ENCODE results near the gene RPTOR. TPM values are rescaled to one million over a fixed set of nuclear protein-coding genes. Genes with fewer than 3 reads are reported as not detected.
A peak's percentile ranks its signal among the peaks of the same experiment; 100 is the strongest.

The RPTOR gene
- total RNA-seq, 1 experiment from 2014 or later = 46.2 TPM

DNA sequence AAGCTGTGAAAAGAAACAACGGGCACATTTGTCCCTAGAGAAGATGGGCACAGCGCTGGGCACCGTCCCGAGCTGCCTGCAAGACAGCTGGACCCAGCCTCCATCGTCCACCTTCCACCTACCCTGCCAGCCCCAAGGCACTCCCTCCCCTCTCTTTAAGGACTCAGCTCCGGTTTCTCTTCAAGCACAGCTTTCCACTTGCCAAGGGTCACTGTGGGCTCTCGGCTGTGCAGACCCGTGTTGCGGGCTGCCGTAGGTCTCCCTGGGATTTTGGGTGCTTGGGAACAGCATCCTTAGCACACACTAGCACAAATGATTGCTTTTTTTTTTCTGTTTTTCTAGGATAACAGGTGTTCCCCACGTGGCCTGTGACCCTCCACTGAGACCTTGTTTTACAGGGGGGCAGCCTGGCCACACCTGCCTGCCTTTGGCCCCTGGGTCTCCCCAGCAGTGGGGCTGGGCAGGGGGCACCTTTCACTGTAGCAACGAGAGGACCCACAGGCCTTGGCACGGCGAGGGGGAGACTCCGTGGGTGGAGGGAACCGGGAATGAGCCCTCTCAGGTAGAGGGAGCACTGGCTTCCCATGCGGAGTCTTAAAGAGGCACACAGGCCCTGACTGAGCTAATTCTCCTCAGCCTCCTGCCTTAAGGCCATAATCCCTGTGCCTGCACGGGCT lies 448.4 kb downstream of the RPTOR start:
- no peaks in the 10 kb centered on the region for H3F3A ChIP-seq (ENCODE audit: low read length, unreplicated experiment)
- H3K9me3 ChIP-seq (ENCODE audit: low read length) = no peaks in the 10 kb centered on the region
- H3K27me3 ChIP-seq (ENCODE audit: low read length) = no peaks in the 10 kb centered on the region
- DNase-seq (peak; percentile 31), ATAC-seq (0 out of 2 replicates have a peak, but pooled peaks have one; percentile 4)
- TF ChIP-seq EZH2 (IDR thresholded peaks at IDR 0.05; ENCODE audit: low read length, unreplicated experiment) (no peak), EZH2phosphoT487 (IDR thresholded peaks at IDR 0.05; ENCODE audit: borderline replicate concordance, low read length) (no peak), CTCF (conservative IDR thresholded peaks at IDR 0.05; ENCODE audit: low read depth, low read length) (no peak)
- peaks cover 7% of the 10 kb centered on the region; the same call in 1 of the 2 replicates for H3K36me3 ChIP-seq (ENCODE audit: low read depth, low read length)
- BruUV-seq (replicated peaks) = TSS peak; percentile 83
- peaks cover 16% of the 10 kb centered on the region for H3K79me2 ChIP-seq (ENCODE audit: low read length)
- H3K4me2 ChIP-seq (ENCODE audit: low read length) = peak overlapping the region; percentile 93
- H3K9me2 ChIP-seq (replicated peaks; ENCODE audit: low read length) = no peaks in the 10 kb centered on the region
- H4K20me1 ChIP-seq (ENCODE audit: low read length) = no peaks in the 10 kb centered on the region
- no peak overlapping the region for H2AFZ ChIP-seq (ENCODE audit: low read length)
- H3K4me3 ChIP-seq (ENCODE audit: low read length) = peak overlapping the region; percentile 93
- H3K27ac ChIP-seq (ENCODE audit: low read length) = no peak overlapping the region
- ChIA-PET POLR2A (ENCODE audit: unreplicated experiment) (no interaction called here), CTCF (no interaction called here)
- H3K4me1 ChIP-seq (ENCODE audit: insufficient read depth, low read length) = peaks cover 41% of the 10 kb centered on the region
- H3K9ac ChIP-seq (ENCODE audit: low read length) = peak overlapping the region; percentile 88; the same call in 1 of the 2 replicates
- intact Hi-C loops (cut with micrococcal nuclease) = no loop called here

- Histone ChIP-seq H3K79me2 (ENCODE audit: low read length) (peaks cover 16% of the 10 kb centered on the region), H3K9me3 (ENCODE audit: low read length) (no peaks in the 10 kb centered on the region), H3K9me2 (replicated peaks; ENCODE audit: low read length) (no peaks in the 10 kb centered on the region), H3K27me3 (ENCODE audit: low read length) (no peaks in the 10 kb centered on the region), H3K27ac (ENCODE audit: low read length) (no peak overlapping the region), H3K9ac (ENCODE audit: low read length) (no peak overlapping the region), H3K4me2 (ENCODE audit: low read length) (no peak overlapping the region), H3F3A (ENCODE audit: low read length, unreplicated experiment) (no peaks in the 10 kb centered on the region), H4K20me1 (ENCODE audit: low read length) (no peaks in the 10 kb centered on the region), H3K4me3 (ENCODE audit: low read length) (no peak overlapping the region), H3K4me1 (ENCODE audit: insufficient read depth, low read length) (peaks cover 33% of the 10 kb centered on the region), H3K36me3 (ENCODE audit: low read depth, low read length) (peaks cover 20% of the 10 kb centered on the region), H2AFZ (ENCODE audit: low read length) (no peak overlapping the region)
- DNase-seq = no peak
- ChIA-PET POLR2A (ENCODE audit: unreplicated experiment) (no interaction called here), CTCF (no interaction called here)
- BruUV-seq (replicated peaks) = no TSS peak
- ATAC-seq = no peak
- TF ChIP-seq EZH2 (IDR thresholded peaks at IDR 0.05; ENCODE audit: low read length, unreplicated experiment) (no peak), CTCF (conservative IDR thresholded peaks at IDR 0.05; ENCODE audit: low read depth, low read length) (no peak), EZH2phosphoT487 (IDR thresholded peaks at IDR 0.05; ENCODE audit: borderline replicate concordance, low read length) (no peak)
- intact Hi-C loops (cut with micrococcal nuclease) = no loop called here
Observed at GRCh38 chr17:80995131-80995530, 450.5 kb downstream of the RPTOR start.
